Panc1 (cell line): ENCODE results near the gene SPEM2.
"Not testable (repeated sequence)": the region's sequence is repeated elsewhere in the genome, so short reads cannot be mapped to it uniquely, and the experiment has no call there.

Experiments
- CTCF ChIP-seq: fragments of 450-650 bp; IDR thresholded peaks from 2 replicates; pipeline ENCODE4 v1.5.1; 2017; ENCODE audit warnings: mild to moderate bottlenecking
- POLR2AphosphoS5 ChIP-seq: IDR thresholded peaks from 2 replicates; pipeline ENCODE4 v1.6.1; 2012; ENCODE audit warnings: mild to moderate bottlenecking, low read depth, low read length, moderate library complexity

- not testable (repeated sequence) for TF ChIP-seq POLR2AphosphoS5, CTCF
These were observed 49.4 kb downstream of the SPEM2 start for GRCh38 chr17:7474767-7475166.
